Tibial artery (tissue), 4 donors: ENCODE results near the gene PAFAH2.

Source experiments
- DNase-seq, 2 donors: peaks; one replicate each; pipeline ENCODE4 v3.0.0-alpha.2; 2019
- H3K27ac ChIP-seq, 2 donors: fragments of 200-600 bp; sonication (generic) in 1 of 2; 1 replicate in 1 of 2; 2 replicates in 1 of 2; pipeline ENCODE4 v1.5.1; 2018 to 2019; ENCODE audit warnings: mild to moderate bottlenecking in 1 of 2
- H3K27me3 ChIP-seq, 2 donors: fragments of 200-600 bp; sonication (generic) in 1 of 2; one replicate each; pipeline versions ENCODE4 v1.5.1 to v1.6.0; 2016 to 2019
- H3K36me3 ChIP-seq, 3 donors: fragments of 200-600 bp; sonication (generic) in 2 of 3; one replicate each; pipeline ENCODE4 v1.5.1; 2016 to 2019; ENCODE audit warnings: mild to moderate bottlenecking in 2 of 3
- H3K4me1 ChIP-seq, 4 donors: fragments of 200-600 bp; sonication (generic) in 2 of 4; 1 replicate in 3 of 4; 2 replicates in 1 of 4; pipeline ENCODE4 v1.5.1; 2016 to 2019
- H3K4me3 ChIP-seq, 2 donors: fragments of 200-600 bp; sonication (generic) in 1 of 2; 1 replicate in 1 of 2; 2 replicates in 1 of 2; pipeline ENCODE4 v1.5.1; 2018 to 2019; ENCODE audit warnings: mild to moderate bottlenecking in 2 of 2
- H3K9me3 ChIP-seq, 3 donors: fragments of 200-600 bp; sonication (generic) in 1 of 3; one replicate each; pipeline ENCODE4 v1.5.1; 2016 to 2019
- CTCF ChIP-seq, 2 experiments: fragments of 200-600 bp in 1 of 2; fragments of 450-650 bp in 1 of 2; IDR thresholded peaks; one replicate each; pipeline ENCODE4 v1.5.1; 2017 to 2019; ENCODE audit warnings: antibody characterized with exemption in 2 of 2, mild to moderate bottlenecking in 1 of 2, moderate library complexity in 1 of 2
- intact Hi-C: fragments of 100-400 bp; cut with DNase I; formaldehyde crosslinking; loops from one replicate; pipeline ENCODE4 v1.15.0; 2023; ENCODE audit warnings: low total_unique reads

The PAFAH2 gene

GRCh38 chr1:25977801-25978200, 20.1 kb downstream of the PAFAH2 start:
- Histone ChIP-seq H3K9me3 (no peaks in the 10 kb centered on the region), H3K27me3 (no peaks in the 10 kb centered on the region), H3K4me3 (no peak overlapping the region), H3K27ac (no peak overlapping the region), H3K4me1 (no peaks in the 10 kb centered on the region), H3K36me3 (peaks cover 58 to 84% (median 62%) of the 10 kb centered on the region in 3 donors)
- no peak for TF ChIP-seq CTCF (IDR thresholded peaks at IDR 0.05)
- intact Hi-C loops: no loop called here
- DNase-seq: no peak

GRCh38 chr1:25973610-25974321, 24.1 kb downstream of the PAFAH2 start:
- no peak for DNase-seq
- intact Hi-C loops: no loop called here
- no peaks in the 10 kb centered on the region for H3K9me3 ChIP-seq
- no peak overlapping the region for H3K27ac ChIP-seq
- no peak for TF ChIP-seq CTCF (IDR thresholded peaks at IDR 0.05)
- no peak overlapping the region for H3K4me3 ChIP-seq
- peaks cover 46 to 89% (median 56%) of the 10 kb centered on the region in 3 donors for H3K36me3 ChIP-seq
- H3K27me3 ChIP-seq: no peaks in the 10 kb centered on the region
- H3K4me1 ChIP-seq: no peaks in the 10 kb centered on the region

GRCh38 chr1:25971811-25972180, 26.1 kb downstream of the PAFAH2 start:
- DNase-seq: no peak
- intact Hi-C loops: no loop called here
- Histone ChIP-seq H3K27me3 (no peaks in the 10 kb centered on the region), H3K4me1 (no peaks in the 10 kb centered on the region), H3K9me3 (no peaks in the 10 kb centered on the region), H3K4me3 (no peak overlapping the region), H3K27ac (no peak overlapping the region), H3K36me3 (peaks cover 36 to 97% (median 62%) of the 10 kb centered on the region in 3 donors)
- TF ChIP-seq CTCF (IDR thresholded peaks at IDR 0.05): no peak

- H3K9me3 ChIP-seq: no peaks in the 10 kb centered on the region
- TF ChIP-seq CTCF (IDR thresholded peaks at IDR 0.05): no peak
- no peak overlapping the region for H3K4me3 ChIP-seq
- peaks cover 36 to 98% (median 58%) of the 10 kb centered on the region in 3 donors for H3K36me3 ChIP-seq
- intact Hi-C loops: no loop called here
- H3K27ac ChIP-seq: no peak overlapping the region
- DNase-seq: no peak
- no peaks in the 10 kb centered on the region for H3K27me3 ChIP-seq
- H3K4me1 ChIP-seq: no peaks in the 10 kb centered on the region
These were observed 26.6 kb downstream of the PAFAH2 start for GRCh38 chr1:25971066-25971810.

- Histone ChIP-seq H3K4me3 (no peak overlapping the region), H3K36me3 (peaks cover 34 to 84% (median 37%) of the 10 kb centered on the region in 3 donors), H3K4me1 (no peaks in the 10 kb centered on the region), H3K9me3 (no peaks in the 10 kb centered on the region), H3K27me3 (no peaks in the 10 kb centered on the region), H3K27ac (no peak overlapping the region)
- DNase-seq: no peak
- TF ChIP-seq CTCF (IDR thresholded peaks at IDR 0.05): no peak
- intact Hi-C loops: no loop called here
These were observed 30.6 kb downstream of the PAFAH2 start for GRCh38 chr1:25967308-25967707.
